Cerebellar cortex (tissue), 1 donor: Measurements from ENCODE around the gene FKRP.
"Not testable (repeated sequence)": the region's sequence is repeated elsewhere in the genome, so short reads cannot be mapped to it uniquely, and the experiment has no call there.

Experiments
- DNase-seq: peaks from one replicate; pipeline ENCODE4 v3.0.0-alpha.2; 2015; ENCODE audit warnings: low spot score

Gene FKRP

DNA sequence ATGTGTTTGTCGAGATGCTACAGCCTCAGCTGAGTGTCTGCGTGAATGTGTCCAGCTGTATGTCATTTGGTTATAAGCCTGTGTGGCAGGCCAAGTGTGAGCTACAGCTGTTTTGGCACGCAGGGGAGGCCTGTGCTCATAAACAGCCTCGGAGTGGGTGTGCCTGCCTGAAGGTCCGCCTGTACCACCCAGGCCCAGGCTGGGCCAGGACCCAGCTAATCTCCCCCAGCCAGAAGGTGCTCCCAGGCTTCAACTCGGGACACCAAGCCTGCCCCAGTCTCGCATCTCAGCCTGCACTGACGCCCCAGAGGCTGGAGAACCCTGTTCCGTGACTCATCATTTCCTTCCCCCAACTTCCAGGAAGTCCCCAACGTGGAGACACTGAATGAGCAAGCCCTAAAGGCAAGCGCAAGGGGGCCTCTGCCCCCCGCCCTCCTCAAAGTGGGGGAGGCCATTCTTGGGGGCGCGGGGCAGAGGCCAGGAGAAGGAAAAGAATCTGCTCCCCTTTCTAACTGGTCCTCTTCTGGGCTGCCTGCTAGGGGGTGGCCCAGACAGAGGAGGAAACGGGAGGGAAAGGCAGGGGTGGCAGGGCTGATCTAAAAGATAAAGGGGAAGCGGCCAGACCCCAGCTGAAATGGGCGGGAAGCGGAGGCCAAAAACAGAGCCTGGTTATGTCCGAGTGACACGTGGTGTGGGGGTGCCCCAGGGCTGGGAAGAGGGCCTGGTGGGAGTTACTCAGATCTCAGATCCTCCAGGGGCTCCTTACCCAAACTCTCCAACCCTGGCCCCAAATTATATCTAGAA lies 40.6 kb downstream of the FKRP start:
- peak; percentile 38 for DNase-seq

DNA sequence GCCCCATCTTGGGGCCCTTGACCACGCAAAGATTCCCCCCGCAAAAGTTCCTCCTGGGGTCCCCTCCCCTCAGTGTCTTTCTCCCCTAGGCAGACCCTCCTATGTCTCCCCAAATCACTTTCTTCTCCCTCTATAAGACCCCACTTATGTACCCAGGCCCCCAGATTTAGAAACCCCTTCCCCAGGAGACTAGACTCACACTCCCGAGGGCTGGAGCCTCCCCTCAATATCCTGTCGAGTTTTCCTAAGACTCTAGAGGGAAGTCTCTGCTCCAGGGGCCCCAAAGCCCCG lies 41.1 kb downstream of the FKRP start:
- no peak for DNase-seq

DNA sequence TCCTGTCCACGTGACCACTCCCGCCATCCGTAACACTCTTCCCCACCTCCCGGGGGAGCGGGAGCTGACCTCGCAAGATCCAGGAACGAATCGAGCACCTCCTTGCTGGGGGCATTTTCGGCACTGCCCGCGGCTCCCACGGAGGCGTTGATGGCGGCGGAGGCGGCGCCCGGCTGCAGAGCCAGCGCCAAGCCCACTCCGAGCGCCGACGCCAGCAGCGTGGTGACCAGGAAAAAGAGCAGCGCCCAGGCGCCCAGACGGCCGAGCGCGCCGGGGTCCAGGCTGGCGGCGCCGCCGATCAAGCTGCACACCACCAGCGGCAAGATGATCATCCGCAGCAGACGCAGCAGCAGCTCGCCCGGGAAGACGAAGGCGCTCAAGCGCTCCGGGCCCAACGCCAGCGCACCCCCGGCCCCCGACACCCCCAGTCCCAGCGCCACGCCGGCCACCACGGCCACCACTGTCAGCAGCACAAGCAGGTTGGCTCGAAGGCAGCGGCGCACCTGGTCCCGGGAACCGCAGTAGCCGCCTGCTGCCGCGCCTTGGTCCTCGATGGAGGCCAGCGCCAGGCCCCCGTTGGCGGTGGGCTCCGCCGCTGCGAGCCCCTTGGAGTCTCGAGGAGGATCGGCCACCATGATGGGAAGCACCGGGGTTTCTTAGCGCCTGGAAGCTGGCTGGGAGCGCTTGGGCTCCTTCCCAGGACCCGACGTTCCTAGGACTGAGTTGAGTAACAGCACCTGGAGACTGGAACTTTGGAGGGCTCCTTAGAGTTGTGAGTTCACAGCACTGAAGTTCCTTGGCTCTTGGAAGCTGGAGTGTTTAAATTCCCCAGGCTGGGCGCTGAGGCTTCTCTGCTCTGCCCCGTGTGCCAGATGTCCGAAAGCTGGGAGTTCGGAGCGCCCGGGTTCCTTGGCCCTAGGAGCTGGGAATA lies 41.7 kb downstream of the FKRP start:
- DNase-seq, result peak; percentile 52

DNA sequence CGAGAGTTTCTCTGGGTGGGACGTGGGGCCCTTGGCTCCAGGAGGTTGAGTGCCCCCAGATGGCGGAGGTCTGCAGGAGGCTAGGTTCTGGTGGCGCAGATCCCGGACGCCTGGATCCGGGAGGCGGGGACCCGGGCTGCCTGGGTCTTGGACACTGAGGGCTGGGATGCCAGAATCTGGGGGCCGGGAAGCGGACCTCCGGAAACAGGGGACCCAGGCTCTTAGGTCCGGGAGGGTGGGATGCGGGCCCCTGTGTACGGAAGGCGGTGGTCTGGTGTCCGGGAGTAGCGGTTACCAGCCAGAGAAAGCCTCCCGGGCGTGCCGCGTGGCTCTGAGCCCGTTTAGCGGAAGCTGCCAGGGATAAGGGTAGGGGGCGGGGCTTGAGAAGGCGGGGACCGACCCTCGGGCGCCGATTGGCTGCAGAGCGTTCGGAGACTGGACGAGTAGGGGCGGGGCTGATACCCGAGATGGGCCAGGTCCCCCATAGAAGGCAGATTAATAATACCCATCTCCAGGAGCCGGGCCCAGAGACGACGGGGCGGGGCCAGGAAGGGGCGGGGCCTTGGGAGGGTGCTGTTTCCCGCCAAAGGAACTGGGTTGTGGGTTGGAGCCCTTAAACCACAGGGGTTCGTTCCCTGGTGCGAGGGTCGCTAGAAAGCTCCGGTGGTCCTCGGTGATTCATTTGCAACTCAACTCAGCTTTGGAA lies 42.6 kb downstream of the FKRP start, which contains the start of gene SLC1A5:
TSS of gene SLC1A5 (minus strand) at position 333 of the 706 bp plus-strand sequence. CDS start 629 bp downstream, outside the sequence.
- peak; percentile 89 for DNase-seq

DNA sequence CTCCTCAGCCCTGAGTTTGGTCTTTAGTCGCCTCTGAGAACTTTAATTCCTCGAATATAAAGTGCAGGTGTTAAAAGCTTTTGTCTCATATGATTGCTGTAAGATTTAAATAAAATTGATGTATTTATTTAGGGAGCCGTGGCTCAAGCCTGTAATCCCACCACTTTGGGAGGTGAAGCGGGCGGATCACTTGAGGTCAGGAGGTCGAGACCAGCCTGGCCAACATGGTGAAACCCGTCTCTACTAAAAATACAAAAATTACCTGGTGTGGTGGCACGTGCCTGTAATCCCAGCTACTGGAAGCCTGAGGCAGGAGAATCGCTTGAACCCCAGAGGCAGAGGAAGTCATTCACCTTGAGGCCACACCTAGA lies 43.1 kb downstream of the FKRP start:
- no peak for DNase-seq

DNA sequence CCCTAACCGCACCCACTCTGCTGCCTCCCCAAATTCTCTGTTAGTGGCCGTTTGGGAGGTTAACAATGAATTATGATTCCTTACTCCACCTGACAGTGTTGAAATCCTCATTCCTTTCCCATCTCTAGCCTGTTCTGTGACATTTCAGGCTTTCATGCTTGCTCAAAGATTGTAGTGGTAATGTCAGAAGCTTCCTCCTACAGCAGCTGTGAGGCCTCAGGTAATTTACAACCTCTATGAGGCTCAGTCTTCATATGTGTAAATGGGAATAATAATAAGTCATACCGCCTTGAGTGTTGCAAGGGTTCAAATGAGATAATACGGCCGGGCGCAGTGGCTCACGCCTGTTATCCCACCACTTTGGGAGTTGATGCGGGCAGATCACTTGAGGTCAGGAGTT lies 43.5 kb downstream of the FKRP start:
- DNase-seq, result no peak

DNA sequence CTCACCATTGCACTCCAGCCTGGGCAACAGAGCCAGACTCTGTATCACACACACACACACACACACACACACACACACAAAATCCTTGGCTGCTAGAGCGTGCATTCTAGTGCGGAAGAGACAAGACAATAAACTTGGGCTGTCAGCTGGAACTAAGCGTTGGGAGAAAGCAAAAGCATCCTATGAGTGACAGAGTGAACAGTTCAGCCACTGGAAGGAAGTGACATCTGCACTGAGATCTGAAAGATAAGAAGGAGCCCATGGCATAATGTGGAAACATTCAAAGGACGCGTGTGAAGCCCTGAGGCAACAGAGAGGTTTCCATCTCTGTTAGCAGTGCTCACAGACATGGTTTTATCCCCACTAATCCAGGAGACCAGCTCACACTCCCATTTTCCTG lies 46.1 kb downstream of the FKRP start:
- DNase-seq, result no peak

DNA sequence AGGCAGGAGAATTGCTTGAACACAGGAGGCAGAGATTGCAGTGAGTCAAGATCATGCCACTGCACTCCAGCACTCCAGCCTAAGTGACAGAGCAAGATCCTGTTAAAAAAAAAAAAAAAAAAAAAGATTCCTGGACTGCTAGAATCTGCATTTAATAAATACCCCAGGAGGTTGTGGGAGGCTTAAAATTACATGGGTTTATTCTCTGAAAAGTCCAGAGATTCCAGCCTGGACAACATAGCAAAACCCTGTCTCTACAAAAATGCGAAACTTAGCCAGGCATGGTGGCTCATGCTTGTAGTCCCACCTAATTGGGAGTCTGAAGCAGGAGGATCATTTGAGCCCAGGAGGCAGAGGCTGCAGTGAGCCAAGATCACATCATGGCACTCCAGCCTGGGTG lies 52.0 kb downstream of the FKRP start:
- DNase-seq, result no peak

DNA sequence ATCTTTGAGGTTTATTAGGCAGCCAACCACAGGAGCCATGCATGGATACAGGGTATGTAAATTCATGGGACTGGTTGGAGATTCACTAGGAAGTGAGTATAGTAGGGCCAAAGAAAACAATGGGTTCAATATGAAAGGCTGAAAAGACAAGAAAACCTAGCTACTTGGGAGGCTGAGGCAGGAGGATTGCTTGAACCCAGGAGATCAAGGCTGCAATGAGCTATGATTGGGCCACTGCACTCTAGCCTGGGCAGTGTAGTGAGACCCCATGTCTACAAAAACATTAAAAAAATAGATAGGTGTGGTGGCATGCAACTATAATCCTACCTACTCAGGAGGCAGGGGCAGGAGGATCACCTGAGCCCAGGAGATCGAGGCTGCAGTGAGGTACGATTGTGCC lies 52.9 kb downstream of the FKRP start:
- no peak for DNase-seq

DNA sequence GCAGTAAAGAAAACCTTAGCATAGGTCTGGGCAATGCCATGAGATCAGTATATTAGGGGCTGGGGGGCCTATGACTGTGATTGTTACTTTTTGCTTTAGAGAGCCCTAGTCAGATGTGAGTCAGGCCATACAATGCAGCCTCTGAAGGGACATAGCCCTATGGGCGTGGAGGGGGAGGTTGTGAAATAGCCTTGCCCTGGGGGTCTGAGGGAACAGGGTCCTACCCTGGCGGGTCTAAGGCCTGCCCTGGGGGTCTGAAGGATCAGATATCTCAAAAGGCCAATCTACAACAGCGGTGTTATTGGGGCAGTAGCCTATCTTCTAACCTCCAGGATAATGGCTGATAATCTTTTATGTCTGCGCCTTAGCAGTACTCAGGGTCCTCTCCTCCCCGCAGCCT lies 56.3 kb downstream of the FKRP start:
- DNase-seq, result no peak

DNA sequence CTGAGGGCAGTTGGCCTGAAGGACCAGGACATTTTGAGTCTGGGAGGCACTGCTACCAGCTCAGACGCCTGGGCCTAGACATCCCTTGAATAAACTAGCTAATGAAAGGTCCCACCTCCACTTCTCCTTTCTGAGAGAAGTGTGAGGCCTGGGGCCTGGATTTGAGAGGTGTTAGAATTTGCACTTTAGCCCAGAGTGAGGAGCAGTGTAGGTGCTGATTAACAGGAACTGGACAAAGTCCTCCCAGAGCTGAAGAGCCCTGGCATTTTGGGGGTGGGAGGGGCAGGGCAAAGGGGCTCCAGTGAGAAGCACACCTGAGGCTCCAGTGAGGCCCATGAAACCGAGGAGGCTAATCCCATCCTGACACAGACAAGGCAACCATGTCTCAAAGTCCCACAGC lies 57.7 kb downstream of the FKRP start:
- no peak for DNase-seq

DNA sequence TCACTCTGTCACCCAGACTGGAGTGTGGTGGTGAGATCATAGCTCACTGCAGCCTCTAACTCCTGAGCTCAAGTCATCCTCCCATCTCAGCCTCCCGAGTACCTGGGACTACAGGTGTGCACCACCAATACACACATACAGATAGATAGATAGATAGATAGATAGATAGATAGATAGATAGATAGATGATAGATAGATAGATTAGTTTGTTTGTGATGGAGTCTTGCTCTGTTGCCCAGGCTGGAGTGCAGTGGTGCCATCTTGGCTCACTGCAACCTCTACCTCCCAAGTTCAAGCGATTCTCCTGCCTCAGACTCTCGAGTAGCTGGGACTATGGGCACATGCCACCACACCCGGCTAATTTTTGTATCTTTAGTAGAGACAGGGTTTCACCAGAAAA lies 58.6 kb downstream of the FKRP start:
- DNase-seq, result not testable (repeated sequence)

DNA sequence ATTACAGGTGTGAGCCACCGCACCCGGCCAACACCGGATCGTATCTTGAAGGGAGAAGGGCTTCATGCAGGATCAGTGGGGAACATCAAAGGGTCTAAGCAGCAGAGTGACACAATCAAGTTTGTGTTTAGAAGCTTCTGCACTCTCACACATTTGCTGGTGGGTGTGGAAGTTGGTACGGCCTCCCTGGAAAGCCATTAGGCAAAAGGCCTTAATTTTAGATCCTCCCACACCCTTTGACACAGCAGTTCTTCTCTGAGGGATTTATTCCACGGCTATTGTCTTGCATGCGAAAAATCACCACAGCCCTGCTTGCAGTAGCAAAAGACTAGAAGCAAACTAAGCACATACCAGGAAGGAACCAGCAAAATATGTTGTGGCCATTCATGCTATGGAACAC lies 60.8 kb downstream of the FKRP start:
- no peak for DNase-seq
